ENCODE data around the gene USP37. TPM values are rescaled to one million over a fixed set of nuclear protein-coding genes. Genes with fewer than 3 reads are reported as not detected.

The USP37 gene
- polyA plus RNA-seq, 1 of the 3 experiments (the other 2 are of a cell fraction) = 0.95 TPM

DNA sequence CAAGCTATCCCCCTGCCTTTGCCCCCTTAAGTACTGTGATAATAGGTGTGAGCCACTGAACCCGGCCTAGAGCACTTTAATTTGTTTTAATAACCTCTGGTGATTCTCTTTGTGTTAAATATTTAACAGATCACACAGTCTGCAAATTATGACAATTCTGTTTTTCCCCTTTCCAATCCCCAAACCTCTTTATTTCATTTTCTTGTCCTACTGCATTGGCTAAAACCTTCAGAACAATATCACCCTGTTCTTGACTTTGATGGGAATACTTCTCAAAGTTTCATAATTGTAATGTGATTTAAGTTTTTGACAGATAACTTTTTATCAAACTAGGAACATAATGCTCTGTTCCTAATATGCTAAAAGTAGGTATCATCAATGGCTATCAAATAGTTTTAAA lies 44.5 kb downstream of the USP37 start:
- peaks cover 6 to 48% of the 10 kb centered on the region in 2 experiments for H3K36me3 ChIP-seq (replicated peaks in 1 of 2; ENCODE audit: control insufficient read depth in 1 of 2, insufficient read depth in 2 of 2, low read length in 1 of 2)
- no peaks in the 10 kb centered on the region for H3F3A ChIP-seq (replicated peaks; ENCODE audit: insufficient read depth)
- WGBS (ENCODE audit: low lambda C conversion rate) = 100% methylated on average over 1 of the region's 1 CpG
- H3K27me3 ChIP-seq (ENCODE audit: insufficient read depth) = no peaks in the 10 kb centered on the region
- no peak overlapping the region for H3K4me2 ChIP-seq
- POLR2A ChIA-PET = no interaction called here
- no peaks in the 10 kb centered on the region for H3K9me2 ChIP-seq
- no peak for TF ChIP-seq FOSL2 (IDR thresholded peaks at IDR 0.05; ENCODE audit: borderline replicate concordance, low read depth)
- no peak for TF ChIP-seq YY1 (IDR thresholded peaks at IDR 0.05; ENCODE audit: low read depth)
- no peak for TF ChIP-seq GABPA (IDR thresholded peaks at IDR 0.05; ENCODE audit: low read depth)
- no peak for TF ChIP-seq TAF1 (IDR thresholded peaks at IDR 0.05; ENCODE audit: borderline replicate concordance, low read depth, low read length)
- no peak for TF ChIP-seq MEF2A (IDR thresholded peaks at IDR 0.05; ENCODE audit: borderline replicate concordance, low read depth)
- TF ChIP-seq ELF1 (IDR thresholded peaks at IDR 0.05) = no peak
- no peak for TF ChIP-seq SIN3A (IDR thresholded peaks at IDR 0.05; ENCODE audit: borderline replicate concordance, low read depth, low read length)
- TF ChIP-seq NRF1 (IDR thresholded peaks at IDR 0.05; ENCODE audit: low read depth, low read length) = no peak
- TF ChIP-seq, protein P1, sequence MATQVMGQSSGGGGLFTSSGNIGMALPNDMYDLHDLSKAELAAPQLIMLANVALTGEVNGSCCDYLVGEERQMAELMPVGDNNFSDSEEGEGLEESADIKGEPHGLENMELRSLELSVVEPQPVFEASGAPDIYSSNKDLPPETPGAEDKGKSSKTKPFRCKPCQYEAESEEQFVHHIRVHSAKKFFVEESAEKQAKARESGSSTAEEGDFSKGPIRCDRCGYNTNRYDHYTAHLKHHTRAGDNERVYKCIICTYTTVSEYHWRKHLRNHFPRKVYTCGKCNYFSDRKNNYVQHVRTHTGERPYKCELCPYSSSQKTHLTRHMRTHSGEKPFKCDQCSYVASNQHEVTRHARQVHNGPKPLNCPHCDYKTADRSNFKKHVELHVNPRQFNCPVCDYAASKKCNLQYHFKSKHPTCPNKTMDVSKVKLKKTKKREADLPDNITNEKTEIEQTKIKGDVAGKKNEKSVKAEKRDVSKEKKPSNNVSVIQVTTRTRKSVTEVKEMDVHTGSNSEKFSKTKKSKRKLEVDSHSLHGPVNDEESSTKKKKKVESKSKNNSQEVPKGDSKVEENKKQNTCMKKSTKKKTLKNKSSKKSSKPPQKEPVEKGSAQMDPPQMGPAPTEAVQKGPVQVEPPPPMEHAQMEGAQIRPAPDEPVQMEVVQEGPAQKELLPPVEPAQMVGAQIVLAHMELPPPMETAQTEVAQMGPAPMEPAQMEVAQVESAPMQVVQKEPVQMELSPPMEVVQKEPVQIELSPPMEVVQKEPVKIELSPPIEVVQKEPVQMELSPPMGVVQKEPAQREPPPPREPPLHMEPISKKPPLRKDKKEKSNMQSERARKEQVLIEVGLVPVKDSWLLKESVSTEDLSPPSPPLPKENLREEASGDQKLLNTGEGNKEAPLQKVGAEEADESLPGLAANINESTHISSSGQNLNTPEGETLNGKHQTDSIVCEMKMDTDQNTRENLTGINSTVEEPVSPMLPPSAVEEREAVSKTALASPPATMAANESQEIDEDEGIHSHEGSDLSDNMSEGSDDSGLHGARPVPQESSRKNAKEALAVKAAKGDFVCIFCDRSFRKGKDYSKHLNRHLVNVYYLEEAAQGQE (IDR thresholded peaks at IDR 0.05; ENCODE audit: low read depth, low read length) = no peak
- TF ChIP-seq, protein P2, sequence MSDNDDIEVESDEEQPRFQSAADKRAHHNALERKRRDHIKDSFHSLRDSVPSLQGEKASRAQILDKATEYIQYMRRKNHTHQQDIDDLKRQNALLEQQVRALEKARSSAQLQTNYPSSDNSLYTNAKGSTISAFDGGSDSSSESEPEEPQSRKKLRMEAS (IDR thresholded peaks at IDR 0.05; ENCODE audit: low read depth) = no peak
- TF ChIP-seq TEAD4 (IDR thresholded peaks at IDR 0.05; ENCODE audit: borderline replicate concordance, insufficient read depth) = no peak
- TF ChIP-seq RXRA (IDR thresholded peaks at IDR 0.05; ENCODE audit: borderline replicate concordance, low read depth) = no peak
- no peak for TF ChIP-seq USF2 (IDR thresholded peaks at IDR 0.05; ENCODE audit: borderline replicate concordance, low read depth, low read length)
- TF ChIP-seq POLR2AphosphoS5 (IDR thresholded peaks at IDR 0.05; ENCODE audit: low read depth, low read length) = no peak
- TF ChIP-seq CTCF (IDR thresholded peaks at IDR 0.05) = no peak
- no peak for TF ChIP-seq GATA2 (CRISPR knock-in tag; IDR thresholded peaks at IDR 0.05)
- TF ChIP-seq, protein P3, sequence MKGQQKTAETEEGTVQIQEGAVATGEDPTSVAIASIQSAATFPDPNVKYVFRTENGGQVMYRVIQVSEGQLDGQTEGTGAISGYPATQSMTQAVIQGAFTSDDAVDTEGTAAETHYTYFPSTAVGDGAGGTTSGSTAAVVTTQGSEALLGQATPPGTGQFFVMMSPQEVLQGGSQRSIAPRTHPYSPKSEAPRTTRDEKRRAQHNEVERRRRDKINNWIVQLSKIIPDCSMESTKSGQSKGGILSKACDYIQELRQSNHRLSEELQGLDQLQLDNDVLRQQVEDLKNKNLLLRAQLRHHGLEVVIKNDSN (IDR thresholded peaks at IDR 0.05; ENCODE audit: borderline replicate concordance, low read depth) = no peak
- TF ChIP-seq RAD21 (IDR thresholded peaks at IDR 0.05; ENCODE audit: low read length) = no peak
- no peak for TF ChIP-seq EP300 (IDR thresholded peaks at IDR 0.05; ENCODE audit: borderline replicate concordance in 1 of 2, low read depth in 1 of 2, low read length in 1 of 2)
- TF ChIP-seq, protein P4, sequence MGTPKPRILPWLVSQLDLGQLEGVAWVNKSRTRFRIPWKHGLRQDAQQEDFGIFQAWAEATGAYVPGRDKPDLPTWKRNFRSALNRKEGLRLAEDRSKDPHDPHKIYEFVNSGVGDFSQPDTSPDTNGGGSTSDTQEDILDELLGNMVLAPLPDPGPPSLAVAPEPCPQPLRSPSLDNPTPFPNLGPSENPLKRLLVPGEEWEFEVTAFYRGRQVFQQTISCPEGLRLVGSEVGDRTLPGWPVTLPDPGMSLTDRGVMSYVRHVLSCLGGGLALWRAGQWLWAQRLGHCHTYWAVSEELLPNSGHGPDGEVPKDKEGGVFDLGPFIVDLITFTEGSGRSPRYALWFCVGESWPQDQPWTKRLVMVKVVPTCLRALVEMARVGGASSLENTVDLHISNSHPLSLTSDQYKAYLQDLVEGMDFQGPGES (IDR thresholded peaks at IDR 0.05; ENCODE audit: low read depth, low read length) = no peak
- CTCF ChIA-PET = no interaction called here
- H3K9me3 ChIP-seq = no peaks in the 10 kb centered on the region
- H3K4me1 ChIP-seq (ENCODE audit: control insufficient read depth in 1 of 2, insufficient read depth in 2 of 2, low read depth in 1 of 2, low read length in 1 of 2) = no peaks in the 10 kb centered on the region
- no peaks in the 10 kb centered on the region for H4K20me1 ChIP-seq (ENCODE audit: insufficient read depth)
- no peak overlapping the region for H2AFZ ChIP-seq (ENCODE audit: low read depth)
- H3K79me2 ChIP-seq (ENCODE audit: insufficient read depth) = no peaks in the 10 kb centered on the region
- H3K9ac ChIP-seq = no peak overlapping the region
- no peak for DNase-seq
- H3K4me3 ChIP-seq (ENCODE audit: low read depth in 2 of 2, low read length in 1 of 2) = no peak overlapping the region
- no peak overlapping the region for H3K27ac ChIP-seq (ENCODE audit: low read depth in 2 of 2, low read length in 1 of 2)
